CD4-positive, alpha-beta T cell treated with Interleukin-6 for 4 hours (primary cell): ENCODE results near the gene GSTM4.
"Not testable (repeated sequence)": the region's sequence is repeated elsewhere in the genome, so short reads cannot be mapped to it uniquely, and the experiment has no call there.

Experiments
- DNase-seq: peaks from one replicate; pipeline ENCODE4 v3.0.0-alpha.2; 2020; ENCODE audit warnings: mixed read lengths

Gene GSTM4

GRCh38 chr1:109669246-109669948 is 13.5 kb downstream of the GSTM4 start:
- no peak for DNase-seq

- DNase-seq = not testable (repeated sequence)
These were observed 14.0 kb downstream of the GSTM4 start for GRCh38 chr1:109669949-109670302.

- DNase-seq = no peak
These were observed 15.2 kb downstream of the GSTM4 start for GRCh38 chr1:109671067-109671466.

GRCh38 chr1:109673861-109674260 is 18.0 kb downstream of the GSTM4 start:
- DNase-seq = not testable (repeated sequence)

GRCh38 chr1:109676683-109677381 is 20.9 kb downstream of the GSTM4 start:
- not testable (repeated sequence) for DNase-seq

- no peak for DNase-seq
These were observed 21.6 kb downstream of the GSTM4 start for GRCh38 chr1:109677459-109677858.

GRCh38 chr1:109678637-109679036 is 22.7 kb downstream of the GSTM4 start:
- DNase-seq = not testable (repeated sequence)

- DNase-seq = not testable (repeated sequence)
These were observed 28.9 kb downstream of the GSTM4 start for GRCh38 chr1:109684777-109685176.

- not testable (repeated sequence) for DNase-seq
These were observed 29.5 kb downstream of the GSTM4 start for GRCh38 chr1:109685399-109685798.

- not testable (repeated sequence) for DNase-seq
These were observed 30.0 kb downstream of the GSTM4 start for GRCh38 chr1:109685890-109686289.

- not testable (repeated sequence) for DNase-seq
These were observed 31.2 kb downstream of the GSTM4 start for GRCh38 chr1:109687109-109687508.

GRCh38 chr1:109687641-109688499 is 32.0 kb downstream of the GSTM4 start, which contains the start of gene GSTM1:
TSS of gene GSTM1 (plus strand) at chr1:109687817. CDS start at chr1:109687874, 57 bp downstream.
- no peak for DNase-seq

GRCh38 chr1:109689844-109690405 is 34.0 kb downstream of the GSTM4 start:
- no peak for DNase-seq

- no peak for DNase-seq
These were observed 35.9 kb downstream of the GSTM4 start for GRCh38 chr1:109691759-109692158.

GRCh38 chr1:109694400-109694799 is 38.5 kb downstream of the GSTM4 start:
- DNase-seq = not testable (repeated sequence)

GRCh38 chr1:109695138-109695537 is 39.2 kb downstream of the GSTM4 start:
- DNase-seq = not testable (repeated sequence)

GRCh38 chr1:109697066-109697465 is 41.2 kb downstream of the GSTM4 start:
- no peak for DNase-seq

- not testable (repeated sequence) for DNase-seq
These were observed 42.0 kb downstream of the GSTM4 start for GRCh38 chr1:109697861-109698260.

- DNase-seq = not testable (repeated sequence)
These were observed 47.0 kb downstream of the GSTM4 start for GRCh38 chr1:109702940-109703339.

GRCh38 chr1:109704173-109704572 is 48.3 kb downstream of the GSTM4 start:
- no peak for DNase-seq

- no peak for DNase-seq
These were observed 49.5 kb downstream of the GSTM4 start for GRCh38 chr1:109705411-109705810.

- not testable (repeated sequence) for DNase-seq
These were observed 53.0 kb downstream of the GSTM4 start for GRCh38 chr1:109708949-109709348.

GRCh38 chr1:109709822-109710221 is 53.9 kb downstream of the GSTM4 start:
- not testable (repeated sequence) for DNase-seq
